ENCODE results near the gene DDX31.
A peak's percentile ranks its signal among the peaks of the same experiment; 100 is the strongest.
"Not testable (repeated sequence)": the region's sequence is repeated elsewhere in the genome, so short reads cannot be mapped to it uniquely, and the experiment has no call there.

Gene DDX31

GRCh38 chr9:132577119-132577518 lies 92.7 kb downstream of the DDX31 start:
- DNase-seq (ENCODE audit: low read depth), result no peak

GRCh38 chr9:132575811-132576210 lies 94.0 kb downstream of the DDX31 start:
- DNase-seq (ENCODE audit: low read depth), result no peak

- peak; percentile 14 for DNase-seq (ENCODE audit: low read depth)
Observed at GRCh38 chr9:132575005-132575609, 94.7 kb downstream of the DDX31 start.

- no peak for DNase-seq (ENCODE audit: low read depth)
Observed at GRCh38 chr9:132572921-132573320, 96.9 kb downstream of the DDX31 start.

GRCh38 chr9:132571806-132572600 lies 97.8 kb downstream of the DDX31 start:
- DNase-seq (ENCODE audit: low read depth), result no peak

GRCh38 chr9:132568787-132569186 lies 101.0 kb downstream of the DDX31 start:
- DNase-seq (ENCODE audit: low read depth), result not testable (repeated sequence)

- no peak for DNase-seq (ENCODE audit: low read depth)
Observed at GRCh38 chr9:132564526-132564925, 105.3 kb downstream of the DDX31 start.

- no peak for DNase-seq (ENCODE audit: low read depth)
Observed at GRCh38 chr9:132562306-132562573, 107.5 kb downstream of the DDX31 start.

GRCh38 chr9:132560616-132561202 lies 109.1 kb downstream of the DDX31 start:
- no peak for DNase-seq (ENCODE audit: low read depth)

- no peak for DNase-seq (ENCODE audit: low read depth)
Observed at GRCh38 chr9:132559711-132560110, 110.1 kb downstream of the DDX31 start.

- DNase-seq (ENCODE audit: low read depth), result no peak
Observed at GRCh38 chr9:132557159-132557558, 112.6 kb downstream of the DDX31 start.

- DNase-seq (ENCODE audit: low read depth), result no peak
Observed at GRCh38 chr9:132556714-132557113, 113.1 kb downstream of the DDX31 start.

GRCh38 chr9:132556235-132556634 lies 113.5 kb downstream of the DDX31 start:
- DNase-seq (ENCODE audit: low read depth), result no peak

GRCh38 chr9:132555528-132555927 lies 114.3 kb downstream of the DDX31 start:
- no peak for DNase-seq (ENCODE audit: low read depth)

GRCh38 chr9:132554755-132555154 lies 115.0 kb downstream of the DDX31 start:
- DNase-seq (ENCODE audit: low read depth), result no peak

GRCh38 chr9:132552041-132552440 lies 117.7 kb downstream of the DDX31 start:
- no peak for DNase-seq (ENCODE audit: low read depth)

- no peak for DNase-seq (ENCODE audit: low read depth)
Observed at GRCh38 chr9:132551556-132551955, 118.2 kb downstream of the DDX31 start.

GRCh38 chr9:132548751-132549640 lies 120.8 kb downstream of the DDX31 start:
- no peak for DNase-seq (ENCODE audit: low read depth)

GRCh38 chr9:132547976-132548730 lies 121.6 kb downstream of the DDX31 start:
- DNase-seq (ENCODE audit: low read depth), result no peak

GRCh38 chr9:132547436-132547835 lies 122.3 kb downstream of the DDX31 start:
- no peak for DNase-seq (ENCODE audit: low read depth)

GRCh38 chr9:132547052-132547431 lies 122.7 kb downstream of the DDX31 start:
- no peak for DNase-seq (ENCODE audit: low read depth)
